ENCODE data around the gene ETNK1. TPM values are rescaled to one million over a fixed set of nuclear protein-coding genes. Genes with fewer than 3 reads are reported as not detected.

Gene ETNK1
- total RNA-seq: 52.2 and 63.0 TPM in 2 replicates
- long read RNA-seq, full-length matches to known transcripts: 63 of 73 reads
- long read RNA-seq, partial matches to known transcripts: 4 of 73 reads
- long read RNA-seq, other reads (novel, unspliced or antisense): 6 of 73 reads

- Mint-ChIP-seq H3K27ac (ENCODE audit: unreplicated experiment) (peak within 1 kb of the TSS; percentile 97), H3K4me1 (ENCODE audit: unreplicated experiment) (peaks cover 42% of the 10 kb centered on the region), H3K27me3 (ENCODE audit: unreplicated experiment) (peaks cover 10% of the 10 kb centered on the region), H3K36me3 (ENCODE audit: unreplicated experiment) (no peaks in the 10 kb centered on the region), H3K9me3 (ENCODE audit: unreplicated experiment) (no peaks in the 10 kb centered on the region), H3K4me3 (ENCODE audit: unreplicated experiment) (peak within 1 kb of the TSS; percentile 88)
- no peak for TF ChIP-seq CTCF (IDR thresholded peaks at IDR 0.05)
- DNase-seq (ENCODE audit: extremely low spot score, unreplicated experiment): peak; percentile 98
Measured at GRCh38 chr12:22624870-22625761, at the start of gene ETNK1. TSS of gene ETNK1 (plus strand) at chr12:22625171. CDS start at chr12:22625431, 260 bp downstream.

GRCh38 chr12:22576065-22576464, 48.9 kb upstream of the ETNK1 start:
- Mint-ChIP-seq H3K4me1 (ENCODE audit: unreplicated experiment) (no peaks in the 10 kb centered on the region), H3K27ac (ENCODE audit: unreplicated experiment) (no peak overlapping the region), H3K4me3 (ENCODE audit: unreplicated experiment) (no peak overlapping the region), H3K27me3 (ENCODE audit: unreplicated experiment) (no peaks in the 10 kb centered on the region), H3K36me3 (ENCODE audit: unreplicated experiment) (no peaks in the 10 kb centered on the region), H3K9me3 (ENCODE audit: unreplicated experiment) (no peaks in the 10 kb centered on the region)
- DNase-seq (ENCODE audit: extremely low spot score, unreplicated experiment): no peak
- no peak for TF ChIP-seq CTCF (IDR thresholded peaks at IDR 0.05)

- DNase-seq (ENCODE audit: extremely low spot score, unreplicated experiment): no peak
- Mint-ChIP-seq H3K4me1 (ENCODE audit: unreplicated experiment) (no peaks in the 10 kb centered on the region), H3K27ac (ENCODE audit: unreplicated experiment) (no peak overlapping the region), H3K4me3 (ENCODE audit: unreplicated experiment) (no peak overlapping the region), H3K9me3 (ENCODE audit: unreplicated experiment) (no peaks in the 10 kb centered on the region), H3K27me3 (ENCODE audit: unreplicated experiment) (no peaks in the 10 kb centered on the region), H3K36me3 (ENCODE audit: unreplicated experiment) (no peaks in the 10 kb centered on the region)
- no peak for TF ChIP-seq CTCF (IDR thresholded peaks at IDR 0.05)
Measured at GRCh38 chr12:22576473-22576872, 48.5 kb upstream of the ETNK1 start.

GRCh38 chr12:22577667-22578066, 47.3 kb upstream of the ETNK1 start:
- DNase-seq (ENCODE audit: extremely low spot score, unreplicated experiment): no peak
- no peaks in the 10 kb centered on the region for H3K27me3 Mint-ChIP-seq (ENCODE audit: unreplicated experiment)
- H3K27ac Mint-ChIP-seq (ENCODE audit: unreplicated experiment): no peak overlapping the region
- H3K4me1 Mint-ChIP-seq (ENCODE audit: unreplicated experiment): no peaks in the 10 kb centered on the region
- H3K9me3 Mint-ChIP-seq (ENCODE audit: unreplicated experiment): no peaks in the 10 kb centered on the region
- H3K36me3 Mint-ChIP-seq (ENCODE audit: unreplicated experiment): no peaks in the 10 kb centered on the region
- TF ChIP-seq CTCF (IDR thresholded peaks at IDR 0.05): no peak
- H3K4me3 Mint-ChIP-seq (ENCODE audit: unreplicated experiment): no peak overlapping the region

GRCh38 chr12:22578328-22578727, 46.6 kb upstream of the ETNK1 start:
- no peak overlapping the region for H3K4me3 Mint-ChIP-seq (ENCODE audit: unreplicated experiment)
- no peaks in the 10 kb centered on the region for H3K9me3 Mint-ChIP-seq (ENCODE audit: unreplicated experiment)
- H3K27me3 Mint-ChIP-seq (ENCODE audit: unreplicated experiment): no peaks in the 10 kb centered on the region
- no peaks in the 10 kb centered on the region for H3K4me1 Mint-ChIP-seq (ENCODE audit: unreplicated experiment)
- no peak overlapping the region for H3K27ac Mint-ChIP-seq (ENCODE audit: unreplicated experiment)
- H3K36me3 Mint-ChIP-seq (ENCODE audit: unreplicated experiment): no peaks in the 10 kb centered on the region
- DNase-seq (ENCODE audit: extremely low spot score, unreplicated experiment): no peak
- no peak for TF ChIP-seq CTCF (IDR thresholded peaks at IDR 0.05)
